ENCODE measurements around the gene ELOA. TPM values are rescaled to one million over a fixed set of nuclear protein-coding genes. Genes with fewer than 3 reads are reported as not detected.

Gene ELOA
- total and polyA plus RNA-seq, 2 of the 13 experiments (the other 11 are each of a cell fraction or from before 2014, with no cell fraction given), result 14.2 to 28.5 TPM

DNA sequence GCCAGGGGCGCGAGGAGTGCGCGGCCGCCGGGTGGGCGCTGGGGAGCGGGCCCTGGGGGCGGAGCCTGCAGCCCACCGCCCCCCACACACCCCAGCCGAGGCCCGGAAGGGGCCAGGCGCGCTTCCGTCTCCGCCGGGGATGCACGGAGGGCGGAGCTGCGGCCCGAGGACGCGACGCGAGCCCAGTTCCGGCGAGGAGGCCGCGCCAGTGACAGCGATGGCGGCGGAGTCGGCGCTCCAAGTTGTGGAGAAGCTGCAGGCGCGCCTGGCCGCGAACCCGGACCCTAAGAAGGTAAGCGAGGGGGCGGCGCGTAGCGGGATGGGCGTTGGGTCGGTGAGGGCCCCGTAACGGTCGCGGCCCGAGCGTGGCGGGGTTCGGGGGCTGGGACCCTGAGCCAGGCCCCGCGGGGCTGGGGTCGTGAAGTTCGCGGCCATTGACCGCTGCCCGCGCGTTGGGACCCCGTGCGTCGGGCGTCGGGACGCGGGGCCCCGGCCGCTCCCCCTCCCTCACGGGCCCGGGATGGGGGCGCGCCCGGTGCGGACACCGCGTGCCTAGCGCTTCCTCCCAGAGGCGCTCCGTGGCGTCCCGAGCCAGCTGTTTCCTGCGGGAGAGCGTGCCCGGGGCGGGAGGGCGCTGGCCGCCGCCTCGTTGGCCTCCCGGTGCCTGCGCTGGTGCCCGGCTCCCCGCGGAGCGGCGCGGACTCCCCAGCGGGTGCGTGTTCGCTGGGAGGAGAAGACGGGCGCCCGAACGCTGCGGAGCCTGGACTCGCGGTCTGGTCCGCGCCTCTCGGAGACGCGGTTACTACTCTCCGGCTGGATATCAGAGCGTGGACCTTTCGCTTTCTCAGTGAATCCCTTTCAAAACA, at the start of gene ELOA (continued):
- 0 out of 2 replicates have a peak, but pooled peaks have one; percentile 42 for TF ChIP-seq ZNF124 (CRISPR knock-in tag; IDR thresholded peaks at IDR 0.05)
- no peak for TF ChIP-seq EP300 (IDR thresholded peaks at IDR 0.05; ENCODE audit: low read depth in 2 of 2, low read length in 2 of 2)
- TF ChIP-seq EP300 (CRISPR knock-in tag; IDR thresholded peaks at IDR 0.05; ENCODE audit: borderline replicate concordance), result 0 out of 2 replicates have a peak, but pooled peaks have one; percentile 22
- TF ChIP-seq NR0B2 (CRISPR knock-in tag; IDR thresholded peaks at IDR 0.05), result peak; percentile 44
- peak; percentile 83 for TF ChIP-seq DMAP1 (CRISPR knock-in tag; IDR thresholded peaks at IDR 0.05)
- no peak for TF ChIP-seq FIP1L1 (IDR thresholded peaks at IDR 0.05; ENCODE audit: borderline replicate concordance, insufficient read depth, low read depth, low read length)
- no peak for TF ChIP-seq KIAA2018 (CRISPR knock-in tag; IDR thresholded peaks at IDR 0.05; ENCODE audit: borderline replicate concordance)
- no peak; the same call in 1 of the 2 replicates for TF ChIP-seq REXO4 (CRISPR knock-in tag; IDR thresholded peaks at IDR 0.05; ENCODE audit: borderline replicate concordance)
- peak; percentile 79 for TF ChIP-seq AGO1 (IDR thresholded peaks at IDR 0.05; ENCODE audit: low read depth, low read length, poor library complexity, severe bottlenecking)
- TF ChIP-seq RBM39 (IDR thresholded peaks at IDR 0.05; ENCODE audit: low read depth, low read length, poor library complexity, severe bottlenecking), result peak; percentile 66
- TF ChIP-seq, protein P1, sequence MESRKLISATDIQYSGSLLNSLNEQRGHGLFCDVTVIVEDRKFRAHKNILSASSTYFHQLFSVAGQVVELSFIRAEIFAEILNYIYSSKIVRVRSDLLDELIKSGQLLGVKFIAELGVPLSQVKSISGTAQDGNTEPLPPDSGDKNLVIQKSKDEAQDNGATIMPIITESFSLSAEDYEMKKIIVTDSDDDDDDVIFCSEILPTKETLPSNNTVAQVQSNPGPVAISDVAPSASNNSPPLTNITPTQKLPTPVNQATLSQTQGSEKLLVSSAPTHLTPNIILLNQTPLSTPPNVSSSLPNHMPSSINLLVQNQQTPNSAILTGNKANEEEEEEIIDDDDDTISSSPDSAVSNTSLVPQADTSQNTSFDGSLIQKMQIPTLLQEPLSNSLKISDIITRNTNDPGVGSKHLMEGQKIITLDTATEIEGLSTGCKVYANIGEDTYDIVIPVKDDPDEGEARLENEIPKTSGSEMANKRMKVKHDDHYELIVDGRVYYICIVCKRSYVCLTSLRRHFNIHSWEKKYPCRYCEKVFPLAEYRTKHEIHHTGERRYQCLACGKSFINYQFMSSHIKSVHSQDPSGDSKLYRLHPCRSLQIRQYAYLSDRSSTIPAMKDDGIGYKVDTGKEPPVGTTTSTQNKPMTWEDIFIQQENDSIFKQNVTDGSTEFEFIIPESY (CRISPR knock-in tag; IDR thresholded peaks at IDR 0.05), result 0 out of 2 replicates have a peak, but pooled peaks have one; percentile 7
- TF ChIP-seq MED8 (CRISPR knock-in tag; IDR thresholded peaks at IDR 0.05; ENCODE audit: insufficient replicate concordance), result peak; percentile 81
- no peak for TF ChIP-seq ZNF354B (CRISPR knock-in tag; IDR thresholded peaks at IDR 0.05)
- TF ChIP-seq MTF1 (CRISPR knock-in tag; IDR thresholded peaks at IDR 0.05), result no peak
- TF ChIP-seq ZNF772 (CRISPR knock-in tag; IDR thresholded peaks at IDR 0.05), result 0 out of 2 replicates have a peak, but pooled peaks have one; percentile 73
- TF ChIP-seq, protein P2, sequence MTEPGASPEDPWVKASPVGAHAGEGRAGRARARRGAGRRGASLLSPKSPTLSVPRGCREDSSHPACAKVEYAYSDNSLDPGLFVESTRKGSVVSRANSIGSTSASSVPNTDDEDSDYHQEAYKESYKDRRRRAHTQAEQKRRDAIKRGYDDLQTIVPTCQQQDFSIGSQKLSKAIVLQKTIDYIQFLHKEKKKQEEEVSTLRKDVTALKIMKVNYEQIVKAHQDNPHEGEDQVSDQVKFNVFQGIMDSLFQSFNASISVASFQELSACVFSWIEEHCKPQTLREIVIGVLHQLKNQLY (CRISPR knock-in tag; IDR thresholded peaks at IDR 0.05), result 0 out of 2 replicates have a peak, but pooled peaks have one; percentile 12
- no peak for TF ChIP-seq ZNF713 (CRISPR knock-in tag; IDR thresholded peaks at IDR 0.05)
